Raji (cell line): ENCODE measurements around the gene KLHL29.

Source experiments
- POLR2A ChIP-seq: IDR thresholded peaks from 2 replicates; pipeline ENCODE4 v1.6.1; 2011; ENCODE audit warnings: low read depth, low read length, control low read depth; ENCODE audit not compliant: insufficient read depth

Gene KLHL29

GRCh38 chr2:23745068-23745725 lies 360.2 kb downstream of the KLHL29 start:
- TF ChIP-seq POLR2A = no peak

- no peak for TF ChIP-seq POLR2A
Measured at GRCh38 chr2:23745726-23746105, 360.7 kb downstream of the KLHL29 start.

GRCh38 chr2:23746141-23746863 lies 361.3 kb downstream of the KLHL29 start:
- TF ChIP-seq POLR2A = no peak

- no peak for TF ChIP-seq POLR2A
Measured at GRCh38 chr2:23751747-23752265, 366.8 kb downstream of the KLHL29 start.

GRCh38 chr2:23753291-23754010 lies 368.5 kb downstream of the KLHL29 start:
- no peak for TF ChIP-seq POLR2A

GRCh38 chr2:23754970-23755369 lies 370.0 kb downstream of the KLHL29 start:
- no peak for TF ChIP-seq POLR2A

GRCh38 chr2:23756593-23757292 lies 371.8 kb downstream of the KLHL29 start:
- TF ChIP-seq POLR2A = no peak

- TF ChIP-seq POLR2A = no peak
Measured at GRCh38 chr2:23757686-23758433, 372.9 kb downstream of the KLHL29 start.
